Liver (tissue), 9 donors: ENCODE results near the gene TTC22. TPM values are rescaled to one million over a fixed set of nuclear protein-coding genes. Genes with fewer than 3 reads are reported as not detected.

Experiments used
- DNase-seq: peaks from one replicate; pipeline ENCODE4 v3.0.0-alpha.2; 2017; ENCODE audit warnings: low spot score
- H3K27ac ChIP-seq, 2 donors: one replicate each; pipeline ENCODE4 v1.7.0; 2013; ENCODE audit warnings: inconsistent platforms in 2 of 2, low read length in 2 of 2, control low read depth in 1 of 2, low read depth in 1 of 2, mild to moderate bottlenecking in 1 of 2
- H3K27me3 ChIP-seq, 4 donors: one replicate each; pipeline versions ENCODE4 v1.6.1 to v1.7.0; 2013; ENCODE audit warnings: low read length in 3 of 4, inconsistent platforms in 1 of 4, mild to moderate bottlenecking in 1 of 4, moderate library complexity in 1 of 4; ENCODE audit not compliant: control insufficient read depth in 4 of 4, insufficient read depth in 4 of 4
- H3K36me3 ChIP-seq, 4 donors: one replicate each; pipeline versions ENCODE4 v1.6.1 to v1.7.0; 2013; ENCODE audit warnings: low read length in 3 of 4, mild to moderate bottlenecking in 3 of 4, low read depth in 1 of 4, moderate library complexity in 1 of 4; ENCODE audit not compliant: control insufficient read depth in 4 of 4, insufficient read depth in 3 of 4
- H3K4me1 ChIP-seq, 4 donors: one replicate each; pipeline versions ENCODE4 v1.6.1 to v1.7.0; 2013; ENCODE audit warnings: low read length in 3 of 4, mild to moderate bottlenecking in 3 of 4, moderate library complexity in 1 of 4; ENCODE audit not compliant: control insufficient read depth in 4 of 4, insufficient read depth in 4 of 4
- H3K4me3 ChIP-seq, 3 donors: one replicate each; pipeline versions ENCODE4 v1.6.1 to v1.7.0; 2013; ENCODE audit warnings: low read length in 3 of 3, control low read depth in 1 of 3, low read depth in 1 of 3, mild to moderate bottlenecking in 1 of 3
- H3K9ac ChIP-seq, 2 donors: one replicate each; pipeline ENCODE4 v1.7.0; 2013; ENCODE audit warnings: low read length in 2 of 2, mild to moderate bottlenecking in 2 of 2, moderate library complexity in 2 of 2, control low read depth in 1 of 2, low read depth in 1 of 2
- H3K9me3 ChIP-seq, 4 donors: one replicate each; pipeline versions ENCODE4 v1.6.1 to v1.7.0; 2013; ENCODE audit warnings: low read length in 3 of 4; ENCODE audit not compliant: control insufficient read depth in 4 of 4
- ATF3 ChIP-seq: IDR thresholded peaks from 2 replicates; pipeline ENCODE4 v1.6.1; 2016; ENCODE audit warnings: antibody characterized with exemption
- CTCF ChIP-seq: fragments of 150-350 bp; IDR thresholded peaks from 2 replicates; pipeline ENCODE4 v1.5.1; 2017; ENCODE audit warnings: improper control_type of control experiment, low read depth, low read length; ENCODE audit not compliant: missing input control
- EGR1 ChIP-seq, 2 donors: IDR thresholded peaks; 2 replicates each; pipeline ENCODE4 v1.6.1; 2016 to 2018; ENCODE audit warnings: antibody characterized with exemption in 2 of 2, low read depth in 2 of 2
- FOXA1 ChIP-seq: IDR thresholded peaks from 2 replicates; pipeline ENCODE4 v1.6.1; 2016; ENCODE audit warnings: antibody characterized with exemption
- GABPA ChIP-seq, 2 donors: IDR thresholded peaks in 1 of 2; conservative IDR thresholded peaks in 1 of 2; 2 replicates each; pipeline ENCODE4 v1.6.1; 2016; ENCODE audit warnings: antibody characterized with exemption in 2 of 2, mild to moderate bottlenecking in 1 of 2, moderate library complexity in 1 of 2
- HNF4A ChIP-seq, 2 donors: conservative IDR thresholded peaks; 2 replicates each; pipeline ENCODE4 v1.6.1; 2016; ENCODE audit warnings: antibody characterized with exemption in 2 of 2, mild to moderate bottlenecking in 2 of 2
- JUND ChIP-seq, 2 donors: IDR thresholded peaks; 2 replicates each; pipeline ENCODE4 v1.6.1; 2016; ENCODE audit warnings: antibody characterized with exemption in 2 of 2
- MAX ChIP-seq: IDR thresholded peaks from 2 replicates; pipeline ENCODE4 v1.6.1; 2016; ENCODE audit warnings: antibody characterized with exemption
- NR2F2 ChIP-seq: IDR thresholded peaks from 2 replicates; pipeline ENCODE4 v1.6.1; 2016; ENCODE audit warnings: antibody characterized with exemption
- RAD21 ChIP-seq, 2 donors: IDR thresholded peaks; 2 replicates each; pipeline ENCODE4 v1.6.1; 2016; ENCODE audit warnings: antibody characterized with exemption in 2 of 2, mild to moderate bottlenecking in 2 of 2
- REST ChIP-seq: IDR thresholded peaks from 2 replicates; pipeline ENCODE4 v1.6.1; 2016; ENCODE audit warnings: antibody characterized with exemption, mild to moderate bottlenecking
- RXRA ChIP-seq, 2 donors: IDR thresholded peaks; 2 replicates each; pipeline ENCODE4 v1.6.1; 2017 to 2018; ENCODE audit warnings: antibody characterized with exemption in 2 of 2, mild to moderate bottlenecking in 1 of 2
- WGBS: extraction: QIAGEN DNeasy Blood & Tissue Kit; methylation state at CpG from one replicate; pipeline ENCODE4 v1.1.7; 2013; 5-methylcytosine and 5-hydroxymethylcytosine counted together
- polyA plus RNA-seq, 2 donors: library from polyadenylated mRNA; stranded (reverse) in 1 of 2; unstranded in 1 of 2; fragments of 200-250 nt in 1 of 2; fragments of >200 nt in 1 of 2; fragmentation: Nextera tagmentation in 1 of 2; extraction: Ambion mirVana in 1 of 2; gene quantifications; one replicate each; pipeline versions ENCODE4 v1.2.1 to v1.2.3, GENCODE V29; 2013 to 2015
- total RNA-seq, 2 donors: library from RNA; depleted of rRNA; stranded (reverse); fragments of >200 nt; gene quantifications; one replicate each; pipeline ENCODE4 v1.2.3, GENCODE V29; 2014
- donor health status: healthy.
- donor health status: healthy.
- donor health status: healthy.
- donor health status: healthy.
- donor health status: healthy.

Gene TTC22
- total and polyA plus RNA-seq, 4 donors = 0.96 to 3.5 (median 2.3) TPM

- TF ChIP-seq FOXA1 = no peak
- TF ChIP-seq GABPA (IDR thresholded peaks at IDR 0.05 in 1 of 2, conservative IDR thresholded peaks at IDR 0.05 in 1 of 2) = no peak
- Histone ChIP-seq H3K27me3 (no peaks in the 10 kb centered on the region), H3K9me3 (peaks cover 0 to 3% (median 1%) of the 10 kb centered on the region in 4 donors), H3K4me1 (no peaks in the 10 kb centered on the region), H3K4me3 (no peak overlapping the region), H3K9ac (no peak overlapping the region), H3K36me3 (no peaks in the 10 kb centered on the region), H3K27ac (no peak overlapping the region)
- 94% methylated on average over 3 of the region's 3 CpGs for WGBS
- DNase-seq = no peak
Observed at GRCh38 chr1:54823670-54824069, 22.5 kb upstream of the TTC22 start.

GRCh38 chr1:54819733-54820132 lies 18.6 kb upstream of the TTC22 start:
- Histone ChIP-seq H3K9me3 (no peaks in the 10 kb centered on the region), H3K27ac (no peak overlapping the region), H3K36me3 (no peaks in the 10 kb centered on the region), H3K9ac (no peak overlapping the region), H3K4me3 (no peak overlapping the region), H3K27me3 (no peaks in the 10 kb centered on the region), H3K4me1 (no peaks in the 10 kb centered on the region)
- DNase-seq = no peak
- TF ChIP-seq ATF3 = no peak
- TF ChIP-seq EGR1 (IDR thresholded peaks at IDR 0.05; ENCODE audit: low read depth in 2 of 2) = no peak
- no peak for TF ChIP-seq NR2F2
- no peak for TF ChIP-seq CTCF
- TF ChIP-seq JUND (IDR thresholded peaks at IDR 0.05) = no peak

GRCh38 chr1:54819195-54819536 lies 18.0 kb upstream of the TTC22 start:
- H3K27me3 ChIP-seq = no peaks in the 10 kb centered on the region
- DNase-seq = no peak
- no peaks in the 10 kb centered on the region for H3K4me1 ChIP-seq
- H3K9ac ChIP-seq = no peak overlapping the region
- TF ChIP-seq FOXA1 (no peak), RAD21 (IDR thresholded peaks at IDR 0.05) (no peak), EGR1 (IDR thresholded peaks at IDR 0.05; ENCODE audit: low read depth in 2 of 2) (no peak), JUND (IDR thresholded peaks at IDR 0.05) (no peak), MAX (no peak), CTCF (no peak), HNF4A (conservative IDR thresholded peaks at IDR 0.05) (no peak), NR2F2 (no peak), REST (no peak), RXRA (IDR thresholded peaks at IDR 0.05) (no peak)
- no peak overlapping the region for H3K27ac ChIP-seq
- 95% methylated on average over 4 of the region's 4 CpGs for WGBS
- no peak overlapping the region for H3K4me3 ChIP-seq
- H3K36me3 ChIP-seq = no peaks in the 10 kb centered on the region
- no peaks in the 10 kb centered on the region for H3K9me3 ChIP-seq
